Adrenal gland (tissue), 12 donors: Measurements from ENCODE around the gene PKNOX2. TPM values are rescaled to one million over a fixed set of nuclear protein-coding genes. Genes with fewer than 3 reads are reported as not detected.

Source experiments
- DNase-seq, 7 donors: peaks; one replicate each; pipeline ENCODE4 v3.0.0-alpha.2; 2019 to 2020
- H3K27ac ChIP-seq, 5 donors: fragments of 200-600 bp; sonication (generic) in 4 of 5; 1 replicate in 3 of 5; 2 replicates in 2 of 5; pipeline versions ENCODE4 v1.5.1 to v1.8.0; 2016 to 2020; ENCODE audit warnings: mild to moderate bottlenecking in 1 of 5
- H3K27me3 ChIP-seq: fragments of 200-600 bp; 2 replicates; pipeline ENCODE4 v1.8.0; 2021
- H3K36me3 ChIP-seq, 2 donors: fragments of 200-600 bp; replicated peaks in 1 of 2; 1 replicate in 1 of 2; 2 replicates in 1 of 2; pipeline versions ENCODE4 v1.5.1 to v1.8.0; 2018 to 2022
- H3K4me1 ChIP-seq, 2 donors: fragments of 200-600 bp; replicated peaks in 1 of 2; 1 replicate in 1 of 2; 2 replicates in 1 of 2; pipeline versions ENCODE4 v1.5.1 to v1.8.0; 2018 to 2021
- H3K4me3 ChIP-seq, 4 donors: fragments of 200-600 bp; sonication (generic) in 3 of 4; one replicate each; pipeline ENCODE4 v1.5.1; 2016 to 2018
- H3K9me3 ChIP-seq, 3 donors: fragments of 200-600 bp; sonication (generic) in 1 of 3; replicated peaks in 1 of 3; 1 replicate in 2 of 3; 2 replicates in 1 of 3; pipeline versions ENCODE4 v1.5.1 to v1.8.0; 2016 to 2021
- POLR2A ChIP-seq, 2 donors: fragments of 450-650 bp; IDR thresholded peaks; one replicate each; pipeline ENCODE4 v1.6.1; 2017; ENCODE audit warnings: antibody characterized with exemption in 2 of 2, mild to moderate bottlenecking in 2 of 2, moderate library complexity in 1 of 2
- WGBS, 4 donors: extraction: QIAGEN DNeasy Blood & Tissue Kit in 2 of 4; methylation state at CpG; one replicate each; pipeline versions ENCODE4 v1.1.5 to v1.1.7; 2013 to 2017; 5-methylcytosine and 5-hydroxymethylcytosine counted together
- intact Hi-C, 2 donors: fragments of 100-400 bp; cut with DNase I; formaldehyde crosslinking; loops; one replicate each; pipeline versions ENCODE4 v1.14.1 to v1.15.0; 2022 to 2023
- polyA plus RNA-seq, 3 donors: library from polyadenylated mRNA; stranded (reverse); fragments of 200-250 nt in 2 of 3; fragments of 350-450 nt in 1 of 3; fragmentation: Illumina TruSeq in 1 of 3; extraction: RNeasy Lipid Tissue Mini Kit (QIAGEN cat#74804) in 1 of 3; gene quantifications; one replicate each; pipeline ENCODE4 v1.2.3, GENCODE V29; 2013 to 2014
- total RNA-seq, 9 donors: library from RNA; depleted of rRNA in 4 of 9; stranded (reverse); fragments of >200 nt in 4 of 9; fragments of 120-200 nt in 1 of 9; fragmentation: NEBNext Ultra II Directional in 1 of 9; extraction: Animal tissue kit (Norgen Biotek cat#: 25700) in 1 of 9; gene quantifications; one replicate each; pipeline versions ENCODE4 v1.1.0 to v1.2.4, GENCODE V29; 2013 to 2023
- TF ChIP-seq, protein P1 (sequence below), 6 experiments: fragments of 450-650 bp in 4 of 6; fragments of 200-600 bp in 2 of 6; sonication (generic) in 1 of 6; IDR thresholded peaks; 1 replicate in 5 of 6; 2 replicates in 1 of 6; pipeline versions ENCODE4 v1.5.1 to v1.8.0; 2016 to 2021; ENCODE audit warnings: antibody characterized with exemption in 6 of 6, mild to moderate bottlenecking in 2 of 6, moderate library complexity in 1 of 6
- donor health status: healthy with polysubstance abuse.
- donor health status: Bipolar disorder and iron deficiency.
- donor health status: DM: yes; HTN: yes; CAD: no.
- donor health status: DM: no; HTN: no; CAD: no.
- donor health status: DM: no; HTN: no; CAD: no.
- donor health status: DM: yes; HTN: yes; CAD: no.

PKNOX2 gene
- total and polyA plus RNA-seq, 12 donors = 1.2 to 34.7 (median 3.1) TPM

DNA sequence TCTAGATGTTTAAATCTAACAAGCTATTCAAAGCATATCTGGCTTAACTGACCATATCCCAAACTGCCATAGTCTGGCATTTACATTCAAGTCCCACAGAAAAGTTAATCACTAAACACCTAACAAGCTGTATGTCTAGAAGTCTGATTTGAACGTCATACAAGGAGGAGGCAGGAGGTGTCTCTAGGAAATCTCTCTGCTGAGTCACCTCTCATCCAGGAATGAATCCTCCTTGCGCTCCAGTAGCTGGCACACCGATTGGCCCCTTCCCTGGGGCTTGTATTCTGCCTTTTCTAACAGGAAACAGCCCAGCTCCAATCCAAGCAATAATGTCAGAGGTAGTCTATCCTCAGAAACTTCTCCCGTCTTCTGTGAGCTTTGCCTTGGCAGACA, 299.7 kb downstream of the PKNOX2 start:
- DNase-seq = no peak
- no peaks in the 10 kb centered on the region for H3K27me3 ChIP-seq
- no peaks in the 10 kb centered on the region for H3K9me3 ChIP-seq
- TF ChIP-seq POLR2A (IDR thresholded peaks at IDR 0.05) = no peak
- TF ChIP-seq, protein P1, sequence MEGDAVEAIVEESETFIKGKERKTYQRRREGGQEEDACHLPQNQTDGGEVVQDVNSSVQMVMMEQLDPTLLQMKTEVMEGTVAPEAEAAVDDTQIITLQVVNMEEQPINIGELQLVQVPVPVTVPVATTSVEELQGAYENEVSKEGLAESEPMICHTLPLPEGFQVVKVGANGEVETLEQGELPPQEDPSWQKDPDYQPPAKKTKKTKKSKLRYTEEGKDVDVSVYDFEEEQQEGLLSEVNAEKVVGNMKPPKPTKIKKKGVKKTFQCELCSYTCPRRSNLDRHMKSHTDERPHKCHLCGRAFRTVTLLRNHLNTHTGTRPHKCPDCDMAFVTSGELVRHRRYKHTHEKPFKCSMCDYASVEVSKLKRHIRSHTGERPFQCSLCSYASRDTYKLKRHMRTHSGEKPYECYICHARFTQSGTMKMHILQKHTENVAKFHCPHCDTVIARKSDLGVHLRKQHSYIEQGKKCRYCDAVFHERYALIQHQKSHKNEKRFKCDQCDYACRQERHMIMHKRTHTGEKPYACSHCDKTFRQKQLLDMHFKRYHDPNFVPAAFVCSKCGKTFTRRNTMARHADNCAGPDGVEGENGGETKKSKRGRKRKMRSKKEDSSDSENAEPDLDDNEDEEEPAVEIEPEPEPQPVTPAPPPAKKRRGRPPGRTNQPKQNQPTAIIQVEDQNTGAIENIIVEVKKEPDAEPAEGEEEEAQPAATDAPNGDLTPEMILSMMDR (IDR thresholded peaks at IDR 0.05) = no peak
- intact Hi-C loops = no loop called here
- no peak overlapping the region for H3K4me3 ChIP-seq
- H3K4me1 ChIP-seq = no peaks in the 10 kb centered on the region
- 68 to 81% (median 77%) methylated on average over 4 of the region's 4 CpGs for WGBS, 4 donors
- H3K27ac ChIP-seq = no peak overlapping the region
- H3K36me3 ChIP-seq = no peaks in the 10 kb centered on the region

DNA sequence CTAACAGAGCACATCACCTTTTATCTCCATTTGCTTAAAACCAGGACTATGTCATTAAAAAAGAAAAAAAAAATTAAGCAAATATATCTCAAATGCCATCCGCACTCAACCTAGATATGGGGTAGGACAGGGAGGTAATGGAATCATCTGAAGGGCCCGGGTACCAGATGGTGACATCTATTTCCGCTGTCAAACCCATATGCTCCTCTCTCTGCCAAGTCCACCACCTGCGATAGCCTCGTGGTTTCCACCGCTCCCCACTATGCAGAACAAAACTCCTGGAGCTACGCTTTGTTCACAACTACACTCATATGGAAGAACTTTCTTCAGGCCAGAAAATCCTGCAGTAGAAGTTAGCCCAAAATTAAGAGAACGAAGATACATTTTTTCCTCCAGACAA, 300.1 kb downstream of the PKNOX2 start:
- Histone ChIP-seq H3K36me3 (no peaks in the 10 kb centered on the region), H3K27ac (no peak overlapping the region), H3K27me3 (no peaks in the 10 kb centered on the region), H3K4me3 (no peak overlapping the region), H3K9me3 (no peaks in the 10 kb centered on the region), H3K4me1 (no peaks in the 10 kb centered on the region)
- no peak for TF ChIP-seq POLR2A (IDR thresholded peaks at IDR 0.05)
- TF ChIP-seq, protein P1 (IDR thresholded peaks at IDR 0.05) = no peak
- DNase-seq = no peak
- intact Hi-C loops = no loop called here
- WGBS, 4 donors = 88 to 92% (median 92%) methylated on average over 8 of the region's 8 CpGs

DNA sequence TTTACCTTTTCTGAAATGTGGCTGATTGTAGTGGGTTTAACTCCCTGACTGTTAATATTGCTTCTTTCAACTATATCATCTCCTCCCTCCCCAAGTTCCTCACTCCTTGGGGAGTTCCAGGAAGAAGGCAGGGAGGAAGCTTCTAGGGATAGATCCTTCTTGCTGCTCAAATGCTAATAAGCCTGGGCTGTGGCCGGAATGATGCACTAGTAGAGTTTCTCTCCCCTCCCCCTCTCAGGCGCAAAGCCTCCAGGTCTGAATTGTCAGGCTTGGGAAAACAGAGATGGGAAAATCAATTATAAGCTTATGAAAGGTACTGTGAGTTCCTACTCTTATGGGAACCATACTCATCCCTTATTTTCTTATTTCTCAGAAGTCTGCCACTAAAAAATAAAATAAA, 300.7 kb downstream of the PKNOX2 start:
- H3K4me1 ChIP-seq = no peaks in the 10 kb centered on the region
- H3K9me3 ChIP-seq = no peaks in the 10 kb centered on the region
- H3K36me3 ChIP-seq = no peaks in the 10 kb centered on the region
- no peak for DNase-seq
- H3K27me3 ChIP-seq = no peaks in the 10 kb centered on the region
- H3K27ac ChIP-seq = no peak overlapping the region
- intact Hi-C loops = no loop called here
- TF ChIP-seq, protein P1 (IDR thresholded peaks at IDR 0.05) = no peak
- TF ChIP-seq POLR2A (IDR thresholded peaks at IDR 0.05) = no peak
- 76 to 93% (median 82%) methylated on average over 2 of the region's 2 CpGs for whole genome bisulfite sequencing, 4 donors
- no peak overlapping the region for H3K4me3 ChIP-seq

DNA sequence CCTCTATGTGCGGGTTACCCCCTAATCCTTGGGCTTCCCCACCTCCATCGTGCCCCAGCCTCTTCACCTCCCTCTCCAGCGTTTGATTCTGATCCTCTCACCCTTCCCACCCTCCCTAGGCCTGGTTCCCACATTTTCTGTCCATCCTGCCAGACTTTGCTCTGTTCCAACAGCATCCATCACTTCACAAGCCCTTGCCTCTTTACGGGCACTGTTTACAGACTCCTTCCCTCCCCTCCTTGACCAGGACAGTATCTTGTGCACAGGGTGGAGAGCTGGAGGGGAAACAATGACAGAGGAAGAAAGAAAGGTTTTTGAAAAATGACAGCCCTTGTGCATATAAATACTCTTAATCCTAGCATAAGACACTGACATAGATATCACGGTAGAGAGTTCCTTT, 301.1 kb downstream of the PKNOX2 start:
- no peak for DNase-seq
- Histone ChIP-seq H3K27ac (no peak overlapping the region), H3K4me1 (no peaks in the 10 kb centered on the region), H3K9me3 (no peaks in the 10 kb centered on the region), H3K27me3 (no peaks in the 10 kb centered on the region), H3K36me3 (no peaks in the 10 kb centered on the region), H3K4me3 (no peak overlapping the region)
- TF ChIP-seq, protein P1 (IDR thresholded peaks at IDR 0.05) = no peak
- no peak for TF ChIP-seq POLR2A (IDR thresholded peaks at IDR 0.05)
- WGBS, 4 donors = 60 to 69% (median 63%) methylated on average over 5 of the region's 5 CpGs
- intact Hi-C loops = no loop called here
